ENCODE data around the gene MGP. TPM values are rescaled to one million over a fixed set of nuclear protein-coding genes. Genes with fewer than 3 reads are reported as not detected.

Gene MGP
- total RNA-seq, 4 donors from 2014 or later: 42.8 to 143 (median 80.2) TPM

GRCh38 chr12:14840616-14841015 is 45.0 kb downstream of the MGP start:
- no peak overlapping the region for H3K4me3 ChIP-seq (ENCODE audit: low read depth, poor library complexity, severe bottlenecking)
- 91 to 94% methylated on average over 4 of the region's 4 CpGs for WGBS, 2 donors
- no peak for DNase-seq (ENCODE audit: low spot score in 2 of 2)
- intact Hi-C loops (cut with DNase I; ENCODE audit: low total_unique reads): no loop called here
- TF ChIP-seq CTCF (IDR thresholded peaks at IDR 0.05): no peak
- TF ChIP-seq POLR2A (IDR thresholded peaks at IDR 0.05): no peak

GRCh38 chr12:14839262-14839661 is 46.4 kb downstream of the MGP start:
- WGBS, 2 donors: 97 to 100% methylated on average over 1 of the region's 1 CpG
- intact Hi-C loops (cut with DNase I; ENCODE audit: low total_unique reads): no loop called here
- DNase-seq (ENCODE audit: low spot score in 2 of 2): no peak
- H3K4me3 ChIP-seq (ENCODE audit: low read depth, poor library complexity, severe bottlenecking): no peak overlapping the region
- TF ChIP-seq CTCF (IDR thresholded peaks at IDR 0.05) (no peak), POLR2A (IDR thresholded peaks at IDR 0.05) (no peak)

GRCh38 chr12:14836336-14837210 is 49.1 kb downstream of the MGP start:
- no peak for DNase-seq (ENCODE audit: low spot score in 2 of 2)
- H3K4me3 ChIP-seq (ENCODE audit: low read depth, poor library complexity, severe bottlenecking): no peak overlapping the region
- 69 to 72% methylated on average over 7 of the region's 7 CpGs for WGBS, 2 donors
- TF ChIP-seq POLR2A (IDR thresholded peaks at IDR 0.05) (no peak), CTCF (IDR thresholded peaks at IDR 0.05) (no peak)
- intact Hi-C loops (cut with DNase I; ENCODE audit: low total_unique reads): no loop called here

- no peak overlapping the region for H3K4me3 ChIP-seq (ENCODE audit: low read depth, poor library complexity, severe bottlenecking)
- intact Hi-C loops (cut with DNase I; ENCODE audit: low total_unique reads): no loop called here
- no peak for TF ChIP-seq POLR2A (IDR thresholded peaks at IDR 0.05)
- TF ChIP-seq CTCF (IDR thresholded peaks at IDR 0.05): no peak
- no peak for DNase-seq (ENCODE audit: low spot score in 2 of 2)
Measured at GRCh38 chr12:14834509-14834908, 51.1 kb downstream of the MGP start.

GRCh38 chr12:14833952-14834351 is 51.7 kb downstream of the MGP start:
- WGBS, 2 donors: 39 to 44% methylated on average over 1 of the region's 1 CpG
- DNase-seq (ENCODE audit: low spot score in 2 of 2): no peak
- TF ChIP-seq POLR2A (IDR thresholded peaks at IDR 0.05) (no peak), CTCF (IDR thresholded peaks at IDR 0.05) (no peak)
- H3K4me3 ChIP-seq (ENCODE audit: low read depth, poor library complexity, severe bottlenecking): no peak overlapping the region
- intact Hi-C loops (cut with DNase I; ENCODE audit: low total_unique reads): no loop called here

- H3K4me3 ChIP-seq (ENCODE audit: low read depth, poor library complexity, severe bottlenecking): no peak overlapping the region
- 80 to 89% methylated on average over 3 of the region's 3 CpGs for WGBS, 2 donors
- intact Hi-C loops (cut with DNase I; ENCODE audit: low total_unique reads): no loop called here
- DNase-seq (ENCODE audit: low spot score in 2 of 2): no peak
- TF ChIP-seq CTCF (IDR thresholded peaks at IDR 0.05) (no peak), POLR2A (IDR thresholded peaks at IDR 0.05) (no peak)
Measured at GRCh38 chr12:14833336-14833735, 52.3 kb downstream of the MGP start.

Data from lower leg skin (tissue), 4 donors.